ENCODE measurements around the gene SYT15.

Gene SYT15

GRCh38 chr10:46555366-46555712, 23.6 kb upstream of the SYT15 start:
- TF ChIP-seq BACH2 (CRISPR knock-in tag; IDR thresholded peaks at IDR 0.05; ENCODE audit: borderline replicate concordance) (no peak), ZC3H10 (CRISPR knock-in tag; IDR thresholded peaks at IDR 0.05) (no peak), ISL1 (CRISPR knock-in tag; IDR thresholded peaks at IDR 0.05) (no peak), CSRNP3 (CRISPR knock-in tag; IDR thresholded peaks at IDR 0.05) (no peak), ARNTL (CRISPR knock-in tag; IDR thresholded peaks at IDR 0.05; ENCODE audit: borderline replicate concordance, low read depth) (no peak)
- no peak; the same call in 2 of the 3 replicates for ATAC-seq

GRCh38 chr10:46555713-46556514, 23.0 kb upstream of the SYT15 start:
- TF ChIP-seq SNAI2 (CRISPR knock-in tag; IDR thresholded peaks at IDR 0.05) (no peak), BACH2 (CRISPR knock-in tag; IDR thresholded peaks at IDR 0.05; ENCODE audit: borderline replicate concordance) (no peak), POU6F1 (CRISPR knock-in tag; IDR thresholded peaks at IDR 0.05; ENCODE audit: borderline replicate concordance, low read depth) (no peak), ARNTL (CRISPR knock-in tag; IDR thresholded peaks at IDR 0.05; ENCODE audit: borderline replicate concordance, low read depth) (no peak), OSR1 (CRISPR knock-in tag; IDR thresholded peaks at IDR 0.05) (no peak), CSDC2 (CRISPR knock-in tag; IDR thresholded peaks at IDR 0.05) (no peak), ESRRG (CRISPR knock-in tag; IDR thresholded peaks at IDR 0.05) (no peak), CREB5 (CRISPR knock-in tag; IDR thresholded peaks at IDR 0.05; ENCODE audit: low read depth) (no peak), ZFP30 (CRISPR knock-in tag; IDR thresholded peaks at IDR 0.05) (no peak), ZC3H10 (CRISPR knock-in tag; IDR thresholded peaks at IDR 0.05) (no peak), ISL1 (CRISPR knock-in tag; IDR thresholded peaks at IDR 0.05) (no peak), RARB (CRISPR knock-in tag; IDR thresholded peaks at IDR 0.05) (no peak), ZNF8 (CRISPR knock-in tag; IDR thresholded peaks at IDR 0.05) (no peak), TOX (CRISPR knock-in tag; IDR thresholded peaks at IDR 0.05; ENCODE audit: borderline replicate concordance) (no peak), ZFP3 (CRISPR knock-in tag; IDR thresholded peaks at IDR 0.05) (no peak), PPARA (CRISPR knock-in tag; IDR thresholded peaks at IDR 0.05; ENCODE audit: borderline replicate concordance) (no peak)
- no peak; the same call in 1 of the 3 replicates for ATAC-seq

GRCh38 chr10:46556515-46557318, 22.2 kb upstream of the SYT15 start, which contains the start of gene GPRIN2:
GPRIN2 (minus strand) TSS chr10:46556658; CDS start chr10:46550736, 5,922 bp downstream.
- TF ChIP-seq ISL1 (CRISPR knock-in tag; IDR thresholded peaks at IDR 0.05) (no peak), BACH2 (CRISPR knock-in tag; IDR thresholded peaks at IDR 0.05; ENCODE audit: borderline replicate concordance) (no peak), RARB (CRISPR knock-in tag; IDR thresholded peaks at IDR 0.05) (no peak)
- peak; percentile 21; the same call in 2 of the 3 replicates for ATAC-seq

- TF ChIP-seq TCF4 (CRISPR knock-in tag; IDR thresholded peaks at IDR 0.05; ENCODE audit: borderline replicate concordance) (no peak), CREB5 (CRISPR knock-in tag; IDR thresholded peaks at IDR 0.05; ENCODE audit: low read depth) (no peak), ZNF565 (CRISPR knock-in tag; conservative IDR thresholded peaks at IDR 0.05; ENCODE audit: low read depth) (no peak), ZNF70 (CRISPR knock-in tag; IDR thresholded peaks at IDR 0.05) (no peak), CSDC2 (CRISPR knock-in tag; IDR thresholded peaks at IDR 0.05) (no peak)
- ATAC-seq, result no peak
These were observed 21.4 kb upstream of the SYT15 start for GRCh38 chr10:46557319-46558121.

Data from SK-N-SH treated with all-trans-retinoic acid at 6 μM for 48 hours (cell line).